Lower lobe of right lung (tissue), 2 donors: Measurements from ENCODE around the gene ARPC5L. TPM values are rescaled to one million over a fixed set of nuclear protein-coding genes. Genes with fewer than 3 reads are reported as not detected.
A peak's percentile ranks its signal among the peaks of the same experiment; 100 is the strongest.

Experiments
- ATAC-seq, 2 donors: fragments of 200-7000 bp; cut with Tn5 transposase; one replicate each; pipeline ENCODE4 v1.9.1; 2020 to 2022; ENCODE audit warnings: mild to moderate bottlenecking in 2 of 2, moderate library complexity in 2 of 2
- DNase-seq: peaks from one replicate; pipeline ENCODE4 v3.0.0-alpha.2; 2020
- H3K27ac ChIP-seq: fragments of 200-600 bp; one replicate; pipeline ENCODE4 v1.8.0; 2022
- H3K27me3 ChIP-seq: fragments of 200-600 bp; one replicate; pipeline ENCODE4 v1.8.0; 2022; ENCODE audit warnings: low read depth
- H3K36me3 ChIP-seq: fragments of 200-600 bp; one replicate; pipeline ENCODE4 v1.8.0; 2022; ENCODE audit warnings: mild to moderate bottlenecking
- H3K4me1 ChIP-seq: fragments of 200-600 bp; one replicate; pipeline ENCODE4 v1.8.0; 2022
- H3K4me3 ChIP-seq: fragments of 200-600 bp; one replicate; pipeline ENCODE4 v1.8.0; 2022; ENCODE audit warnings: mild to moderate bottlenecking
- H3K9me3 ChIP-seq: fragments of 200-600 bp; one replicate; pipeline ENCODE4 v1.8.0; 2022
- intact Hi-C: fragments of 100-400 bp; cut with DNase I; formaldehyde crosslinking; loops from one replicate; pipeline ENCODE4 v1.11.0; 2022
- total RNA-seq: library from RNA; stranded (reverse); fragmentation: NEBNext Ultra II Directional; extraction: Animal tissue kit (Norgen Biotek cat#: 25700); gene quantifications from one replicate; pipeline ENCODE4 v1.2.1, GENCODE V29; 2021
- TF ChIP-seq, protein P1 (sequence below): fragments of 200-600 bp; IDR thresholded peaks from one replicate; pipeline ENCODE4 v1.8.0; 2022; ENCODE audit warnings: antibody characterized with exemption, mild to moderate bottlenecking
- donor health status: DM: no; HTN: yes; CAD: no; lungs with severe emphysema.

ARPC5L gene
- total RNA-seq, 1 donor from 2014 or later, result 33.2 TPM

DNA sequence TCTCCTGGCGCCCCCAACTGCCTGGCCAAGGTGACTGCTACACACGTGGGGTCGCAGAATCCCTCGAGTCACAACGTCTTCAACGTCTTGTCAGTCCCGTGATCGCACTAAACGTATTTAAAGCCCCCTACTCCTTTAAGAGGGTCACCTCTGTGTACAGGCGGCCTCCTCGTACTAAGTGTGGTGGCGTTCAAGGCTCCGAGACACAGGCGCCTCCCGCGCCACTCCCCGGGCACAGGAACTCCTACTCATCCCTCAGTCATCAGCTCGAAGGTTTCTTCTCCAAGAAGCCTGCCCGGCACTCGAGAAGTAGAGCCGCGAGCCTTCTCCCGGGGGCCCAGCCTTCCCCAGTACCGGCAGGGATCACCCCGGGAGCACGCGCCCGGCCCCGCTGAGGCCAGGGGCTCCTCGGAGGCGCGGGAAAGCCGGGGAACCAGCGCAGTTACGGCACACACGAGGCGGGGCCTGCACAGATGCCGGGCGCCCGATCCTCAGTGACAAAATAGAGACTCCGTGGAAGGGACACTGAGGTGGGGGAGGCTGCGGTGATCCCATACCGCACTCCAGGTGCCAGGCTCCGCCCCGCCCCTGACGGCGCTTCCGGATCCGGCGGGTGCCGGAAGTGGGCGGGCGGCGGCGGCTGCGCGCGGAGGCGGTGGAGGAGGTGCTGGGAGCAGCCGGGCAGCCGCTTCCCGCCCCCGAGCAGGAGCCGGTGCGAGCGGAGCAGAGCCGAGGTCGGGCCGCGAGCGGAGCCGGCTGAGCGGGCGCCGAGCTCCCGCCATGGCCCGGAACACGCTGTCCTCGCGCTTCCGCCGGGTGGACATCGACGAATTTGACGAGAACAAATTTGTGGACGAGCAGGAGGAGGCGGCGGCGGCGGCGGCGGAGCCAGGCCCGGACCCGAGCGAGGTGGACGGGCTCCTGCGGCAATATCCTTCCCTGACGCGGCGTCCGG lies 6.9 kb downstream of the ARPC5L start:
- intact Hi-C loops, result no loop called here
- H3K27ac ChIP-seq, result peak overlapping the region; percentile 95
- TF ChIP-seq, protein P1, sequence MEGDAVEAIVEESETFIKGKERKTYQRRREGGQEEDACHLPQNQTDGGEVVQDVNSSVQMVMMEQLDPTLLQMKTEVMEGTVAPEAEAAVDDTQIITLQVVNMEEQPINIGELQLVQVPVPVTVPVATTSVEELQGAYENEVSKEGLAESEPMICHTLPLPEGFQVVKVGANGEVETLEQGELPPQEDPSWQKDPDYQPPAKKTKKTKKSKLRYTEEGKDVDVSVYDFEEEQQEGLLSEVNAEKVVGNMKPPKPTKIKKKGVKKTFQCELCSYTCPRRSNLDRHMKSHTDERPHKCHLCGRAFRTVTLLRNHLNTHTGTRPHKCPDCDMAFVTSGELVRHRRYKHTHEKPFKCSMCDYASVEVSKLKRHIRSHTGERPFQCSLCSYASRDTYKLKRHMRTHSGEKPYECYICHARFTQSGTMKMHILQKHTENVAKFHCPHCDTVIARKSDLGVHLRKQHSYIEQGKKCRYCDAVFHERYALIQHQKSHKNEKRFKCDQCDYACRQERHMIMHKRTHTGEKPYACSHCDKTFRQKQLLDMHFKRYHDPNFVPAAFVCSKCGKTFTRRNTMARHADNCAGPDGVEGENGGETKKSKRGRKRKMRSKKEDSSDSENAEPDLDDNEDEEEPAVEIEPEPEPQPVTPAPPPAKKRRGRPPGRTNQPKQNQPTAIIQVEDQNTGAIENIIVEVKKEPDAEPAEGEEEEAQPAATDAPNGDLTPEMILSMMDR, result no peak
- peaks cover 7% of the 10 kb centered on the region for H3K36me3 ChIP-seq
- peaks cover 52% of the 10 kb centered on the region for H3K4me1 ChIP-seq
- peak; percentile 91 for DNase-seq
- no peaks in the 10 kb centered on the region for H3K27me3 ChIP-seq
- H3K4me3 ChIP-seq, result peak overlapping the region; percentile 100
- no peaks in the 10 kb centered on the region for H3K9me3 ChIP-seq
- peak; percentile 95 to 96 for ATAC-seq

DNA sequence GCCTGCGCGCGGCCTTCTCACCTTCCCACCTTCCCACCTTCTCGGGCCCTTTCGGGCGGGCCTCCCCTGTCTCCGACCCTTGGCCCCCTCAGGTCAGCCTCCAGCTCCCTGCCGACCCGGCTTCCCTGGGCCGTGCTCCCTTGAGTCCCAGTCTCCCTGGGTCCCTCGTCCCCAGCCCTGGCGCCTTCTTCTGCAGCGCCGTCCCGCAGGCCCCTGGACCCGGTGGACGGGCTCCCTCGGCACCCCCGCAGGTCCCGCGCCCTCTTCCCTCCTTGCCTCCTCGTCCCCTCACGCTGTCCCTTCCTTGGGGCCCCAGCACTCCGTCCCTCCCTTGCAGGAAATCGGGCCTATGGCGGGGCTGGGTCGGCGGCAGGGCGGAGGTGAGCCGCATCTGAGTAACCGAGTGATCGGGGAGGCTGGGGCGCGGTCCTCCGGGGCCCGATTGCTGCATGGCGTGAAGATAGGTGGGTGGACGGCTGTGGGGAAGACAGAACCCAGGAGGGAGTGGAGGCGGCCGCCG lies 7.6 kb downstream of the ARPC5L start:
- peak; percentile 34 to 38 for ATAC-seq
- Histone ChIP-seq H3K4me3 (peak overlapping the region; percentile 100), H3K9me3 (no peaks in the 10 kb centered on the region), H3K27me3 (no peaks in the 10 kb centered on the region), H3K4me1 (peaks cover 56% of the 10 kb centered on the region), H3K36me3 (peaks cover 13% of the 10 kb centered on the region), H3K27ac (peak overlapping the region; percentile 95)
- DNase-seq, result no peak
- intact Hi-C loops, result no loop called here
- TF ChIP-seq, protein P1, result no peak

DNA sequence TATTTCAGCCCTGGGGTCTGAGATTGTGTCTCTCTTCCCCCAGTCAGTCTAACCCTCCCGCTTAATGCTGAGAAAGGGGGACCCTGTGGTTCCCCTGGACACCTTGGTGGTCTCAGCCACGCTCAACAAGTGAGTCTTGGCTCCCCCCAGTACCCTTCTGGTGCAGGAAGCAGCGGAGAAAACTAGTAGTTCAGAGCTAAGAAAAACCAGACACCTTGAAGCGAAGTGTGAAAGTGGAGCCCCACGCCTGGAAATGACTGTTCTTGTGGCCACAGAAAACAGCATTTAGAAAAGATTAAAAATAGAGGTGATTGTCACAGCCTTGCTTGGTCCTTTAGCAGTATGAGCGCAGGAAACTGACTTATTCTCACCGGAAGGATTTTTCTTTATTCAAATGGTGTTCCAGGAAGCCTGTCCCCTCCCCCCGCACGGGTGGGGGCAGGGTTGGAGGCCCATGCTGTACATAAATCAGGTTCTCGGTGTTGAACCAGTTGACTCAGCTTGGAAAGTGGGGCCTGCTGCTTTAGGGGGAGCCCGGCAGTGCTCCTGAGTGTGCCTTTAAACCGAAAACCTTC lies 8.1 kb downstream of the ARPC5L start:
- no peaks in the 10 kb centered on the region for H3K9me3 ChIP-seq
- H3K4me1 ChIP-seq, result peaks cover 56% of the 10 kb centered on the region
- peak; percentile 68 for DNase-seq
- TF ChIP-seq, protein P1, result no peak
- H3K27ac ChIP-seq, result peak overlapping the region; percentile 95
- intact Hi-C loops, result no loop called here
- no peaks in the 10 kb centered on the region for H3K27me3 ChIP-seq
- peak; percentile 13 to 22 for ATAC-seq
- peak overlapping the region; percentile 100 for H3K4me3 ChIP-seq
- H3K36me3 ChIP-seq, result peaks cover 18% of the 10 kb centered on the region

DNA sequence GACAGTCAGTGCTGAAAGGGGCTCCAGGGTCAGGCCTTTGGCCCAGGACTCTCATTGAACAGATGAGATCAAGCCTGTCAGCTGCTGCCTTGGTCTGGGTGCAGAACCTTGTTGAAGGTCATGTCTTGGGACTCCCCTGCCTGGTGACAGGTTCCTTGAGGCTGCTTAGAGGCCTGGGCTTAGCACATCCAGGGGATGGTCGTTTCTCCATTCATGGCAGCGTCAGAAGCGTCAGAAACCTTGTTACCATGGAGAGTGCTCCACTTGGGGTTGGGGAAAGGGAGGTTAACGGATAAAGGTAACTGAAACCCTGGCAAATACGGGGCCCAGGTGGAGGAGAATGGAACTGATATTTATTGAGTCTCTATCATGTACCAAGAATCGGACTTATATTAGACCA lies 8.8 kb downstream of the ARPC5L start:
- H3K36me3 ChIP-seq, result peaks cover 25% of the 10 kb centered on the region
- ATAC-seq (no peak), DNase-seq (no peak)
- no peaks in the 10 kb centered on the region for H3K27me3 ChIP-seq
- H3K4me1 ChIP-seq, result peaks cover 56% of the 10 kb centered on the region
- intact Hi-C loops, result no loop called here
- H3K9me3 ChIP-seq, result no peaks in the 10 kb centered on the region
- TF ChIP-seq, protein P1, result no peak
- H3K27ac ChIP-seq, result peak overlapping the region; percentile 95
- peak overlapping the region; percentile 100 for H3K4me3 ChIP-seq

DNA sequence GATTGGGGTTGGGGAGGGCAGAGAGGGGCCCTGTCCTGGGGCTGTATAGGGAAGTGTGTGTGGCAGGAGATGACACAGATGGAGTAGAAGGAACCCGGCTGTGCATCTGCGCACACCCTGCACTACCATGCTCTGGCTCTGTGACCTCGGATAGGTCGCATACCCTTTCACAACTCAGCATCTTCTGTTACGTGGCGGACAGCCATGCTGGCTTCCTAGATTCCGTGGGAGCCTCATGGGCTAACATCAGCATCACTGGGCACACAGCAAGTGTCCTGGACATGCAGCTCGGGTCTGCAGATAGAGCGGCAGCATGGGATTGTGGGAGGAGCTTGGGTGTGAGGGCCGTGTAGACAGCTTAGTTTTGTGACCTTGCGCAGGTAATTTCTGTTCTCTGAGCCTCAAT lies 9.2 kb downstream of the ARPC5L start:
- ATAC-seq, result no peak
- peak overlapping the region; percentile 95 for H3K27ac ChIP-seq
- intact Hi-C loops, result no loop called here

More for the DNA sequence above, 9.2 kb downstream of the ARPC5L start:
- TF ChIP-seq, protein P1, result no peak
- peaks cover 56% of the 10 kb centered on the region for H3K4me1 ChIP-seq
- no peaks in the 10 kb centered on the region for H3K9me3 ChIP-seq
- H3K4me3 ChIP-seq, result peak overlapping the region; percentile 100
- no peak for DNase-seq
- H3K27me3 ChIP-seq, result no peaks in the 10 kb centered on the region
- peaks cover 29% of the 10 kb centered on the region for H3K36me3 ChIP-seq
